ENCODE data around the gene PLIN4.

The PLIN4 gene

DNA sequence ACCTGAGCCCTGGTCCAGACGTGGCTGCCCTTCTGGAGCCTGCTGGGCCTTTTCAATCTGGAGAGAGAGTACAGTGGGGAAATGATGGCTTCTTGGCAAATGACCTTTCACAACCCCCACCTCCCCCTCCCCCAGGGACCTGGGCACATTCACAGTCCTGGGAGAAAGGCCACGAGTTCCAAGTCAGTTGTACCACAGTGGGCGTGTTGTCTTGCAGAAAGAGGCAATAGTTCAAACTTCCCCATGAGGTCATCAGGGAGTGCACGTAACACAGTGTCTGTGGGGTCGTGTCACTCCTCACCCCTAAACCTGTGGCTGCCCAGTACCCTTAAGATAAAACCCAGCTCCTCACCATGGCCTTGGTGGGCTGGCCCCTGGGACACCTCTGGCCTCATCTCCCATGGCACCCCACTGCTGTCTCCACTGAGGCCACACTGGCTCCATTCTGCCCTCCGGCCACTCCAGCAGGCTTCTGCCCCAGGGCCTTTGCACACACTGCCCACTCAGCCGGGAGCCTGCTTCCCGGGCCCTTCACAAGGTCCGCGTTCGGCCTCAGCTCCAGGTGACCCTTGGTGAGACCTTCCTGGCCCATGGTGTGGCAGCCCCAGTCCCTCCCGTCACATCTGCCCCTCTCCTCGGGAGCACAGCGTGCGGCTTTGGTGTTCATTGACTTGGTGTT is 13.3 kb downstream of the PLIN4 start:
- DNase-seq = no peak

DNA sequence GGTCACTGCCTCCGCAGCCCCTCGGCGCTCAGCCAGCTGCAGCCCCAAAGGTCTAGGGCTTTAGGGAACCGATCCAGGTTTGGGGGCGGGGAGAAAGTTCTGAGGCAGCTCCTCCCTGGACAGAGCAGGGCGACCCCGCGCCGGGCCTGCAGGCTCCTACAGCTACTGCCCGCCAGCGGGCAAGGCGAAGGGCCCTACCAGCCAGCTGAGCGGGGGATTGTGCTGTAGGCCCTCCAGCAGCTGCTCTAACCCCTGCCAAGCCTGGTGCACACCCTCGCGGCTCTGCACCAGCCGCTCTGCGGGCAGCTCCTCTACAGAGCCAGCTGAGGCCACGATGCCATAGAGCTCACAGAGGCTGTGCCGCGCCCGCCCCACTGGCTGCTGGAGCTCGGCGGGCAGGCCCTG is 14.0 kb downstream of the PLIN4 start:
- DNase-seq = no peak

DNA sequence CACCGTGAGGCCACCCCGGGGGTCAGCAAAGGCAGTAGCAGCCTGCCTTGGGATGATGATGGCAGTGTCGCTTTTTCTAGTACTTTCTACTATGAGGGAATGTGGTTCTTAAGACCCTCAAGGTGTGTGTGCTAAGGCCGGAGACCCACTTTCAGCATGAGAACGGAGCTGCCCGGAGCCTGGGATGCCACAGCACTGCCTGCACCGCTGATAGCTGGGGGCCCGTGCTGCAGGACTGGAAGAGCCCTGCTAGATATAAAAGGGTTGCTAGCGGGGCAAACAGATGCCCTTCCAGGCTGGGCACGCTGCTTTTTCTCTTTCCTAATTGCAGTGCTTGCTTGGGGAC is 14.5 kb downstream of the PLIN4 start:
- no peak for DNase-seq

DNA sequence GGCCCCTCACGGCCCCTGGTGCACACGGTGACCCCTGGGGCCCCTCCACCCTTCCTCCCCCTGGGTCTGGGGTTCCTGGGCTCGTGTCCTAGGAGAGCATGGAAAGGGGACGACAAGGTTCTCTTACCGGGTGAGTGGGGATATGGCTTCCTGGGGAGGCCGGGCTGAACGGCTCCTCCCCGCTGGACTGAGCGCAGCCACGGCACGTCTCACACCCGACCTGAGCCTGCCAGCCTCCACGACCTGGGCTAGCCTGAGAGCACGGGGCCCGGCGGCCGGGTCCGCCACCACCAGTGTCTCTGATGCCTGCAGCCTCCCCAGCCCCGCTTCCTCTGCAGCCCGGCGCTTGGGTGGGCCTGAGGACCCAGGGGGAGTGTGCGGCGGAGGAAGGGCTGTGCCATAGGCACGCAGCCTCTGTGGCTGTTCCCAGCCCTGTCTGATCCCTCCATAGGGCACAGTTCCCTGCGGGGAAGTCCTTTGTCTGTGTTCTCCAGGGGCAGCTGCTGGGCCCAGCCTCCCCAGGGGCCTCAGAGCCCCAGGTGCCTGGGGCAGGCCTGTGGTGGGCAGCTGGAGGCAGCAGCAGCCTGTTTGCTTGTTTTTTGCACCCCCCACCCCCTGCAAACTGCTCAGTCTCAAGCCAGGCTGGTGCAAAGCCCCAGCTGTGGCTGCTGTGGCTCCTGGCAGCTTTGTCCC is 15.0 kb downstream of the PLIN4 start:
- DNase-seq = no peak

DNA sequence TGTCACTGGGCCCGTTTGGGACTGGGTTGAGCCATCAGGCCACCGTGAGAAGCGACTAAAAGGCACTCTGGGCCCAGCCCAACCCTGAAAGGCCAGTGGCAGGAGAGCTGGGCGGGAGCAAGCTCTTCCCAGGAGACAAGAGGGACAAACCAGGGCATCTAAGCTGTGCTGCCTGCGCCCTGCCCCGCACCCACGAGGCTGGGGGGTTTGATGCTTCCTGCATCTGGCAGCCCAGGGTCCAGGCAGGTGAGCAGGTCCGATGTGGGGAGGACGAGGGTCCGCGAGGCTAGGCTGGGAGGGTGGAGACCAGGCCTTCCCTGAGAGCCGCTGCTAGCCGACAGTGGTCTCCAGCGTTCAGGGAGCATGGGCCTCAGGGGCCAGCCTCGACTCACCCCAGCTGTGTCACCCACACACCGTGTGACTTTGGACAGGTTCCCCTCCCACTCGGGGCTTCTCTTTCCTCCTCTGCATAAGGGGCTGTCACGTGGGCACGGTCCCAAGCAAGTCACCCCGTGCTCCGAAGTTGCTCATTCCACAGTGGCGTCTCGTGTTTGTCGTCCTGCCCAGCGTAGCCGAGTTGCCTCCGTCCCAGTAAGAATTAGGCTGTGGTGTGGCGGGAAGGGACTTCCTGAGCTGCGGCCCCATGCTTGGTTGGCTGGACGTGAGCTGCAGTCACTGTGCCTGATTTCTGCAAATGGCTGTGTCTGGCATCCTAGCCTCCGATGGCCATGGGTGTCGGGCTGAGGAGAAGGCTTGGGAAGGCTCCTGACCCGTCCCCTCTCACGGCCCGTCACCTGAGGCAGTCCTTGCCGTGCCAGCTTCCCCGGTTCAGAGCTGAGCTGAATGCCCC is 15.8 kb downstream of the PLIN4 start:
- no peak for DNase-seq

DNA sequence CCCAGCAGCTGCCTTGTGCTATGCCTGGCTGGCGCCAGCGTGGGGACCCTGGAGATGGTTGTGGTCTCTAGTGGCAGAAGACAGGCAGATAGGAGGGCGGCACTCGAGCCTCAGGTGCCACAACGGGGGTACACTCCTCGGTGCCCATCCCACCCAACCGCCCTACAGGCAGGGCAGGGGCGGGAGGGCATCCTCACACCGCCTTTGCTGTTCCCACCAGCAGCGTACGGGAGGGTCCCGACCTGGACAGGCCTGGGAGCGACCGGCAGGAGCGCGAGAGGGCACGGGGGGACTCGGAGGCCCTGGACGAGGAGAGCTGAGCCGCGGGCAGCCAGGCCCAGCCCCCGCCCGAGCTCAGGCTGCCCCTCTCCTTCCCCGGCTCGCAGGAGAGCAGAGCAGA is 16.6 kb downstream of the PLIN4 start:
- DNase-seq = no peak

DNA sequence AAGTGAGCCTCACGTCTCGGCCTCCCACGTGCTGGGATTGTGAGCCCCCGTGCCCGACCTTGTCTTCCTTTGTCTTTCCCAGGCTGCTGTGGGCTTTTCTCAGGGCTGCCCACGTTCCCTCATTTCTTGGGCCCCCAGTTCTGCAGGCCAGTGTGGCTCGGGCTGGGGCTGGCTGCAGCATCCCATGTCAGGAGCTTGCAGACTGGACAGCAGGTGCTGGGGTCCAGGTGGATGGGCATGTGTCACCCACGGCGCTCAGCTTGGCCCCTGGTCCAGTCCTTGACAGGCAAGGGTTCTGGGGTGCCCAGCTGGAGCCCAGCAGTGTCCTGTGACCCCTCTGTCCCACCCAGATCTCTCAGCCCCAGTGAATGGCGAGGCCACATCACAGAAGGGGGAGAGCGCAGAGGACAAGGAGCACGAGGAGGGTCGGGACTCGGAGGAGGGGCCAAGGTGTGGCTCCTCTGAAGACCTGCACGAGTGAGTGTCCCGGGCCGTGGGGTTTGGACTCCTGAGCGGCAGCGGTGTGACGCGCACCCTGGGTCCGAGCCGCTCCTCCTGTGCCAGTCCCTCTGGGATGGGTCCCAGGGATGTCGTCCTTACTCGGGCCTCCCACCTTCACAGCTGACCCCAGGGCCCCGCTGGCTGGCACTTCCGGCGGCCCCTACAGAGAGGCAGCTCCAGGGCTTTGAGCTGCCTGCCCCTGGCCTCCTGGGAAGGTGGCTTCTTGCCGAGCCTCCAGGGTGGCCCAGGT is 17.3 kb downstream of the PLIN4 start:
- DNase-seq = no peak

DNA sequence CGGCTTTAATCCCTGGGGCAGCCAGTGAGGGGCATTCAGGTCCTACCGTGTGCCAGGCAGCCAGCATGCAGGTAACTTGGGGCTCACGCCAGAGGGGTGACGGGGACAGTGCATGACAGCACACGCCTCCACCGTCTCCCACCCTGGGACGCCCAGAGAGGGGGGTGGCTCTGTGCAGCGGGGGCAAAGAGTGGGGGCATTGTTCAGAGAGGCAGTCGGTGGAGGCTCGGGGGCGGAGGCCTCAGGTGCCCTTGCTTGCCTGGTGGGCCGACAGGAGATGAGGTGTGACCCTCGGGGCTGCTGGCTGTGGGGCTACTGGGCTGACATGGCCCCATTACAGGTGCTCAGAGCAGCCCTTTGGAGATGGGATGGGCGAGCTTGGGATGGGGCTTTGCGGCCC is 18.4 kb downstream of the PLIN4 start:
- no peak for DNase-seq

DNA sequence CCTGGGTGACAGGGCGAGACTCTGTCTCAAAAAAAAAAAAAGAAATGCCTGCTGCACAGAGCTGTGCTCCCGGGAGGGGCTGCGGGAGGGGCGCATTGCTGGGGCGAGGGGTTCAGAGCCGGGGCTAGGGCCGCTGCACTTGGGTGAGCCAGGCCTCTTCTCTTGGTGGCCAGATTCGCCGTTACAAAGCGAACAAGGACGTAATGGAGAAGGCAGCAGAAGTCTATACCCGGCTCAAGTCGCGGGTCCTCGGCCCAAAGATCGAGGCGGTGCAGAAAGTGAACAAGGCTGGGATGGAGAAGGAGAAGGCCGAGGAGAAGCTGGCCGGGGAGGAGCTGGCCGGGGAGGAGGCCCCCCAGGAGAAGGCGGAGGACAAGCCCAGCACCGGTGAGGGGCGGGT is 19.0 kb downstream of the PLIN4 start:
- no peak for DNase-seq

DNA sequence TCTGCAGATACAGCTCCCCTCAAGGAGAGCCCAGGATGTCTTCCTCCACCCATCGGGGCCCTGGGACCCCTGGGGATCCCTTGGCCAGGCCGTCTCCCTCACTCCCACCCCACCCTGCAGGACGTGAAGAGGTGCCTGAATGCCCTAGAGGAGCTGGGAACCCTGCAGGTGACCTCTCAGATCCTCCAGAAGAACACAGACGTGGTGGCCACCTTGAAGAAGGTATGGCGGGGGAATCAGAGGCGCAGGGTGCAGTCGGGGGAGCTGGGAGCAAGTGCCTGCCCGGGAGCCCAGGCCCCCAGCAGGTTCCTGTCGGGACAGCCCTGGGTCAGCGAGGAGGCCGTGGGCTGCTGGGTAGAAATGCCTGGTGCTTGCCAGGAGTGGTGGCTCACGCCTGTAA is 19.6 kb downstream of the PLIN4 start:
- DNase-seq = no peak

DNA sequence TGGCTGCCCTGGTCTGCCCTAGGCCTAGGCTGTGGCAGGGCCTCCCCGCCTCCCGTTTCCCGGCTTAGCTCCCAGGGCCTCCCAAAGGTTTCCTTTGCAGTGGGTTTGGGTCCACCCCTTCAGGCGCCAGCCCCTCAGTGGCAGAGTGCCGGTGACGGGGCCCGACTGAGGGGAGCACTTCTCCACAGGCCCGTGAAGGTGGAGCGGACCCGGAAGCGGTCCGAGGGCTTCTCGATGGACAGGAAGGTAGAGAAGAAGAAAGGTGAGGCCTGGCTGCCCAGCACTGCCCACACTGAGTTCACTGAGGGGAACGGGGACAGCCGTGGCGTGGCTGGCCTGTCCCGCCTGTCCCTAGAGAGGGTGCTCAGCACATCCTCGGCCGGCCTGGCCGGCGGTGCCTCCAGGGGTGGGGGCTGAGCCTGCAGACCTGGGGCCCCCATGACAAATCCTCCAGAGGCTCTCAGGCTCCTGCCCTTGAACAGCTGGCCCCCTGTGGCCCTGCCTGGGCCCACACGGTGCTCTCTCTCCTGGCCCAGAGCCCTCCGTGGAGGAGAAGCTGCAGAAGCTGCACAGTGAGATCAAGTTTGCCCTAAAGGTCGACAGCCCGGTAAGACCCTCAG is 20.4 kb downstream of the PLIN4 start:
- DNase-seq = no peak

DNA sequence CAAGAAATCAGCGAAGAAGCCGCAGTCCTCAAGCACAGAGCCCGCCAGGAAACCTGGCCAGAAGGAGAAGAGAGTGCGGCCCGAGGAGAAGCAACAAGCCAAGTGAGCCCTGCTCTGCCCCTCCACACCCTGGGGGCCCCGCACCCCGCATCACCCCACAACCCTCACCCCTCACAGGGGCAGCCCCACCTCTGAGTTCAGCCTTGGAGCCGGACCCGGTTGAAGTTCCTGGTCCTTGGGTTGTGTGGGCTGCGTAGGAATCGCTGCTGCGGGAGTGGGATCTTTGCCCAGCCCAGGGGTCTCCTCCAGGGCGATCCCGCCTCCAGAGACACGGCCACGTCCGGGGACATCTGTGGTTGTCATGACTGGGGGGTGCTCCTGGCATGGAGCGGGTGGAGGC is 22.0 kb downstream of the PLIN4 start:
- DNase-seq = no peak

DNA sequence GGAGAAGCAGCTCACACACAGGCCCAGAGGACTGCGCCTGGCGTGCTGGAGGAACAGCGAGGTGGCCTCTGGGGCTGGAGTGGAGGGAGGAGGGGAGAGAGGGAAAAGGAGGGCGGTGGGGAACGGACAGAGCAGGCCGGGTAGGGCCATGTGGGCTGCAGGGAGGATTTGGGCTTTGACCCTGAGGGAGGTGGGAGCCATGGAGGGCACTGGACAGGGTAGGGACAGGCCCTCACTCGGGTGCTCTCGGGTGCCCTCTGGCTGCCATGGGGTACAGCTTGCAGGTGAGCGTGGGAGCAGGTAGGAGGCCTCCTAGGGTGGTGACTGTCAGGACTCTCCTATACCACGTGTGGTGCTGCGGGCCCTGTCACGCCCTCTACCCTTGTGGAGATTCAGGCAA is 22.8 kb downstream of the PLIN4 start:
- DNase-seq = no peak

DNA sequence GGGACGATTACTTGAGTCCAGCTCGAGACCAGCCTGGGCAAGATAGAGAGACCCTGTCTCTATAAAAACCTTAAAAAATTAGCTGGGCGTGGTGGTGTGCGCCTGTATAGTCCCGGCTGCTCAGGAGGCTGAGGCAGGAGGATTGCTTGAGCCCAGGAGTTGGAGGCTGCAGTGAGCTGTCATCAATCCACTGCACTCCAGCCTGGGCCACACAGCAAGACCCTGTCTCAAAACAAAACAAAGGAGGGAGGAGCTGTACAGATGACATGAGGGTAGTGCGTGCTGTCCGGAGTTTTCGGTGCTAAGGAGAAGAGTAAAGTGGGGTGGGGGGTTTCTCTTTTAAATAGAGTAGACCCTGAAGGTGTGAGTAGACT is 23.6 kb downstream of the PLIN4 start:
- no peak for DNase-seq

DNA sequence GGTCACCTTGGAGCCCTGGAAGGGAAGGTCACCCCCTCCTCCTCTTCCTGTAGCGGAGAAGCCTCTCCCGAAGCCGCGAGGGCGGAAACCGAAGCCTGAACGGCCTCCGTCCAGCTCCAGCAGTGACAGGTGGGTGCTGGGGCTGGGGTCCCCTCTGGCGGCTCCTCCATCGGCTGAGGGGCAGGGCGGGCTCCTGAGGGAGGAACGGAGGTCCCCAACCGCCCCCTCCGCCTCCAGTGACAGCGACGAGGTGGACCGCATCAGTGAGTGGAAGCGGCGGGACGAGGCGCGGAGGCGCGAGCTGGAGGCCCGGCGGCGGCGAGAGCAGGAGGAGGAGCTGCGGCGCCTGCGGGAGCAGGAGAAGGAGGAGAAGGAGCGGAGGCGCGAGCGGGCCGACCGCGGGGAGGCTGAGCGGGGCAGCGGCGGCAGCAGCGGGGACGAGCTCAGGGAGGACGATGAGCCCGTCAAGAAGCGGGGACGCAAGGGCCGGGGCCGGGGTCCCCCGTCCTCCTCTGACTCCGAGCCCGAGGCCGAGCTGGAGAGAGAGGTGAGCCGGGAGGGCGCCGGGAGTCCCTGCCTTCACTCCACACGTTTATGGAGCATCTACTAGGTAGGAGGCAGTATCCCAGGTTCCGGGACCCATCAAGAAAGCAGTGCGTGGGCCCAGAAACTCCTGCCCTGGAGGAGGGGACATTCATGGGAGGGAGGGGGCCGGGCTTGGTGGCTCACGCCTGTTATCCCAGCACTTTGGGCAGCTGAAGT is 24.2 kb downstream of the PLIN4 start:
- no peak for DNase-seq

DNA sequence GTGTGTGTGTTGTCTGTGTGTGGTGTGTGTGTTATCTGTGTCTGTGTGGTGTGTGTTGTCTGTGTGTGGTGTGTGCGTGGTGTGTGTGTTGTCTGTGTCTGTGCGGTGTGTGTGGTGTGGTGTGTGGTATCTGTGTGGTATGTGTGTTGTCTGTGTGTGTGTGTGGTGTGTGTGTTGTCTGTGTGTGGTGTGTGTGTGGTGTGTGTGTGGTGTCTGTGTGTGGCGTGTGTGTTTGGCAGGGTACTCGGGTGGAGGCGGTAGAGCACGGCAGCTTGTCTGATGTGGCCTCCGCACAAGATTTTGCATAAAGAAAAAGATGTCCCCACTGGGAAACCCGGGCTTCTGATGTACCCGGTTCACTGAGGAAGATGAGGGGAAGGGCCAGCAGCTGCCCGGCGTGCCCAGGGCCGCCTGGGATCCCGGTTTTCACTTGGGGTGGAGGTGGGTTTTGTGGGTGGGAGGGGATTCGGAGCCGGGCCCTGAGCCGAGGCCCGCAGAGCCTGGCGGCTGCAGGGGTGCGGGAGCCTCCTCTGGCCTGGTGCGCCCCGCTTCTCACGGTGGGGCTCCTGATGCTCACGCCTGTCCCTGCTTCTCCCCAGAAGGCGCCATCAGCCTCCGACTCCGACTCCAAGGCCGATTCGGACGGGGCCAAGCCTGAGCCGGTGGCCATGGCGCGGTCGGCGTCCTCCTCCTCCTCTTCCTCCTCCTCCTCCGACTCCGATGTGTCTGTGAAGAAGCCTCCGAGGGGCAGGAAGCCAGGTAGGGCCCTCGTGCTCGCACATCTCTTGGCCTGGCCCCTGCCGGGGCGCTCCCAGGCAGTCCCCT is 25.0 kb downstream of the PLIN4 start:
- no peak for DNase-seq

DNA sequence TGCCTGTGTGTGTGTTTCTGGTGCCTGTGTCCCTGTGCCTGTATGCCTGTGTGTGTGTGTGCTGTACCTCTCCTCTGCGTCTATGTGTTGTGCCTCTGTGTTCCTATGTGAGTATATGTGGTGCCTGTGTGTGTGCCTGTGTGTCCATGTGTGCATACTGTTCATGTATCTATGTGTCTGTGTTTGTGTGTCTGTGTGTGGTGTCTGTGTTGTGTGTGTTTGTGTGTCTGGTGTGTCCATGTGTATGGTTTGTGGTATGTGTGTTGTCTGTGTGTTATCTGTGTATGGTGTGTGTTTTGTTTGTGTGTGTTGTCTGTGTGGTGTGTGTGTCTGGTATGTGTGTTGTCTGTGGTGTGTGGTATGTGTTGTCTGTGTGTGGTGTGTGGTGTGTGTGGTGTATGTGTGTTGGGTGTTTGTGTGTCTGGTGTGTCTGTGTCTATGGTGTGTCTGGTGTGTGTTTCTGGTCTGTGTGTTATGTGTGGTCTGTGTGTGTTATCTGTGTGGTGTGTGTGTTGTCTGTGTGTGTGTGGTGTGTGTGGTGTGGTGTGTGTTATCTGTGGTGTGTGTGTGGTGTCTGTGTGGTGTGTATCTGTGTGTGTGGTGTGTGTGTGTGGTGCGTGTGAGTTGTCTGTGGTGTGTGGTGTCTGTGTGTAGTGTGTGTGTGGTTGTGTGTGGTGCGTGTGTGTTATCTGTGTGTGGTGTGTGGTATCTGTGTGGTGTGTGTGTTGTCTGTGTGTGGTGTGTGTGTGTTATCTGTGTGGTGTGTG is 25.8 kb downstream of the PLIN4 start:
- DNase-seq = no peak

DNA sequence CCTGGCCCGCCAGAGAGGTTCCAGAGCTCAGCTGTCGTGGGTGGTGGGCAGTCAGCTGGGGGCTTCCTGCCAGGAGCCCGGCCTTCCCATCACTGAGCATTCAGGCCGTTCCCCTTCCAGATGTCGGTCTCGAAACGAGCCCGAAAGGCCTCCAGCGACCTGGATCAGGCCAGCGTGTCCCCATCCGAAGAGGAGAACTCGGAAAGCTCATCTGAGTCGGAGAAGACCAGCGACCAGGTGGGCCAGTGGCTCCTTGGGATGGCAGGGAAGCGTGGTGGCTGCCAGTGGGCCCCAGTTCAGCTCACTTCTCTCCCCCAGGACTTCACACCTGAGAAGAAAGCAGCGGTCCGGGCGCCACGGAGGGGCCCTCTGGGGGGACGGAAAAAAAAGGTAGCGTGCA is 26.8 kb downstream of the PLIN4 start:
- no peak for DNase-seq

DNA sequence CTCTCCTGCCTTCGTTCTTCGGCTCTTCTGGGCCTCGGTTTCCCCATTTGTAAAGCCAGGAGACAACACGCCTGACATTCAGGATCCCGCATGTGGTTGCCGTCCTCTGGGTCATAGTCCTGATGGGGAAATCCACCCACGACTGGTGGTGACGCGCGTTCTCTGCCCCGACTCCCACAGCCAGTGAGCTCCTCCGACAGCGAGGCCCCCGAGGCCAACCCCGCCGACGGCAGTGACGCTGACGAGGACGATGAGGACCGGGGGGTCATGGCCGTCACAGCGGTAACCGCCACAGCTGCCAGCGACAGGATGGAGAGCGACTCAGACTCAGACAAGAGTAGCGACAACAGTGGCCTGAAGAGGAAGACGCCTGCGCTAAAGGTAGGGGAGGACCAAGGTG is 29.8 kb downstream of the PLIN4 start:
- no peak for DNase-seq

DNA sequence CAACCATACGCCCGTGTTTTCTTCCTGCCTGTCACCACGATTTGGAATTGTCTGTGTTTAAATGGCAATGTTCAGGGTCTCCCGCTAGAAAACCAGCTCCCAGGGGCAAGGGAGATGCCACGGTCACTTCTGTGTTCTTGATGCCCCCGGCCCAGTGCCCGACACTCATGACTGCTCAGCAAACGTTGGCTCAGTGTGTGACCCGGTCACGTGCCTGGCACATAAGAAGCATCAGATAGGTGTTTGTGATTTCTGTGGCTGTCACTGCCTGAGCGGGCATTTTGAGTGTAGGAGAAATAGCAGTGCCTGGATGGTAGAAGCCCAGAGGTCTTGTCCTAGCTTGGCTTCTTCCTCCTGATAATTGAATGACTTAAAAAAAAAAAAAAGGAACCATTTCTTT is 30.7 kb downstream of the PLIN4 start:
- DNase-seq = no peak

DNA sequence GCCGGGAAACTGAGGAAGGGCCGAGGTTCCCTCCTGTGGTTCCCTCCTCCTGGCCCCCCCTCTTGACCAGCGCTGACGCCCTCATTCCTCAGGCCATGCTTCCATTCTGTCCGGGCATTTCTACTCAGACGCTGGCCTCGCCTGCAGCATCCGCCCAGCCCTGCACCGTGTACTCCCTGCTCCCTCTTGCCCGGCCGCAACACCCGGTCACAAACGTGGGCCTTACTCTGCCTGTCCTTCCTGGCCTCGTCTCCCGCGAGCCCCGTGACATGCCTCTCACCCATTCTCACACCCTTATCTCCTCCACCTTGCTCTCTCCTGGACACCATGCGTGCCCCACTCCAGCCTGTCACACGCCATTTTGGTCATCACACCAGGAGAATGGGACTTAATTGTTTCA is 34.9 kb downstream of the PLIN4 start:
- no peak for DNase-seq
